NB4 (cell line): ENCODE data around the gene IQCM.

ENCODE experiments used
- CTCF ChIP-seq: IDR thresholded peaks from one replicate; pipeline ENCODE4 v1.5.1; 2012; ENCODE audit warnings: low read depth, low read length
- MAX ChIP-seq: IDR thresholded peaks from 2 replicates; pipeline ENCODE4 v1.6.1; 2011; ENCODE audit warnings: low read depth, low read length
- MYC ChIP-seq: IDR thresholded peaks from 2 replicates; pipeline ENCODE4 v1.6.1; 2011; ENCODE audit warnings: low read depth, low read length
- POLR2A ChIP-seq: IDR thresholded peaks from 2 replicates; pipeline ENCODE4 v1.6.1; 2011; ENCODE audit warnings: mild to moderate bottlenecking; ENCODE audit not compliant: insufficient read length; ENCODE audit errors: extremely low read depth

GRCh38 chr4:149793459-149793858 lies 22.2 kb downstream of the IQCM start:
- TF ChIP-seq POLR2A, result no peak
- no peak for TF ChIP-seq CTCF
- no peak for TF ChIP-seq MAX
- no peak for TF ChIP-seq MYC
